GM23338 (cell line): ENCODE data around the gene RNLS. TPM values are rescaled to one million over a fixed set of nuclear protein-coding genes. Genes with fewer than 3 reads are reported as not detected.
A peak's percentile ranks its signal among the peaks of the same experiment; 100 is the strongest.

ENCODE experiments used
- ATAC-seq: fragments of 200-7000 bp; cut with Tn5 transposase; 3 replicates; pipeline ENCODE4 v1.9.1; 2020
- DNase-seq: peaks from one replicate; pipeline ENCODE4 v3.0.0-alpha.2; 2015; ENCODE audit warnings: low spot score
- H2AFZ ChIP-seq: fragments of 200-600 bp; sonication (generic); 2 replicates; pipeline ENCODE4 v1.8.0; 2016; ENCODE audit warnings: antibody characterized with exemption, mild to moderate bottlenecking, moderate library complexity
- H3F3A ChIP-seq: fragments of 200-600 bp; sonication (generic); replicated peaks from 2 replicates; pipeline ENCODE4 v1.8.0; 2017; ENCODE audit warnings: antibody characterized with exemption, mixed run types, low read depth
- H3K27ac ChIP-seq: fragments of 200-600 bp; sonication (generic); 2 replicates; pipeline ENCODE4 v1.6.1; 2016; ENCODE audit warnings: low read depth
- H3K27me3 ChIP-seq: fragments of 200-600 bp; sonication (generic); 2 replicates; pipeline ENCODE4 v1.8.0; 2016; ENCODE audit warnings: mild to moderate bottlenecking, mixed run types, moderate library complexity; ENCODE audit not compliant: insufficient read depth
- H3K36me3 ChIP-seq: fragments of 200-600 bp; sonication (generic); 2 replicates; pipeline ENCODE4 v1.8.0; 2016; ENCODE audit warnings: mild to moderate bottlenecking; ENCODE audit not compliant: insufficient read depth
- H3K4me1 ChIP-seq: fragments of 200-600 bp; sonication (generic); 2 replicates; pipeline ENCODE4 v1.8.0; 2016; ENCODE audit warnings: mild to moderate bottlenecking, moderate library complexity; ENCODE audit not compliant: insufficient read depth
- H3K4me2 ChIP-seq: fragments of 200-600 bp; sonication (generic); 2 replicates; pipeline ENCODE4 v1.7.1; 2017; ENCODE audit warnings: mixed run types
- H3K4me3 ChIP-seq: fragments of 200-600 bp; sonication (generic); 2 replicates; pipeline ENCODE4 v1.6.1; 2016; ENCODE audit warnings: mixed run types
- H3K79me2 ChIP-seq: fragments of 200-600 bp; sonication (generic); replicated peaks from 2 replicates; pipeline ENCODE4 v1.8.0; 2017; ENCODE audit warnings: mild to moderate bottlenecking; ENCODE audit not compliant: insufficient read depth
- H3K9me2 ChIP-seq: fragments of 200-600 bp; sonication (generic); 2 replicates; pipeline ENCODE4 v1.8.0; 2017; ENCODE audit not compliant: insufficient read depth
- H4K20me1 ChIP-seq: fragments of 200-600 bp; sonication (generic); replicated peaks from 2 replicates; pipeline ENCODE4 v1.8.0; 2017; ENCODE audit warnings: mild to moderate bottlenecking; ENCODE audit not compliant: insufficient read depth
- H3K27ac Mint-ChIP-seq: 2 replicates; pipeline ENCODE4 v1.8.0; 2020; ENCODE audit warnings: inconsistent platforms, mild to moderate bottlenecking, moderate library complexity, mixed read lengths
- H3K27me3 Mint-ChIP-seq: 3 replicates; pipeline ENCODE4 v1.8.0; 2022; ENCODE audit warnings: low read depth, mild to moderate bottlenecking, moderate library complexity, mixed read lengths, inconsistent platforms; ENCODE audit not compliant: insufficient read depth, poor library complexity
- H3K36me3 Mint-ChIP-seq: 3 replicates; pipeline ENCODE4 v1.8.0; 2021; ENCODE audit warnings: low read depth, mild to moderate bottlenecking, inconsistent platforms, moderate library complexity, mixed read lengths
- H3K4me1 Mint-ChIP-seq: 3 replicates; pipeline ENCODE4 v1.8.0; 2020; ENCODE audit warnings: mild to moderate bottlenecking, inconsistent platforms, mixed read lengths
- H3K4me3 Mint-ChIP-seq: 3 replicates; pipeline ENCODE4 v1.8.0; 2021; ENCODE audit warnings: moderate library complexity, mild to moderate bottlenecking, inconsistent platforms, mixed read lengths
- H3K9me3 Mint-ChIP-seq: 3 replicates; pipeline ENCODE4 v1.8.0; 2020; ENCODE audit warnings: moderate library complexity, mild to moderate bottlenecking, inconsistent platforms, mixed read lengths
- CREB1 ChIP-seq: fragments of 250-450 bp; sonication (Bioruptor Pico); IDR thresholded peaks from 2 replicates; pipeline ENCODE4 v1.5.0; 2020; ENCODE audit warnings: low read depth, mild to moderate bottlenecking, moderate library complexity
- EZH2 ChIP-seq: fragments of 200-600 bp; sonication (generic); IDR thresholded peaks from one replicate; pipeline ENCODE4 v1.8.0; 2017; ENCODE audit warnings: antibody characterized with exemption, mild to moderate bottlenecking, low read depth; ENCODE audit not compliant: unreplicated experiment
- EZH2phosphoT487 ChIP-seq: fragments of 200-600 bp; sonication (generic); IDR thresholded peaks from one replicate; pipeline ENCODE4 v1.8.1; 2018; ENCODE audit warnings: antibody characterized with exemption; ENCODE audit not compliant: unreplicated experiment
- JUNB ChIP-seq: IDR thresholded peaks from one replicate; pipeline ENCODE4 v1.6.1; 2016; ENCODE audit warnings: antibody characterized with exemption; ENCODE audit not compliant: unreplicated experiment
- NANOG ChIP-seq: IDR thresholded peaks from 2 replicates; pipeline ENCODE4 v1.6.1; 2016; ENCODE audit warnings: antibody characterized with exemption, borderline replicate concordance
- POLR2AphosphoS5 ChIP-seq: IDR thresholded peaks from 2 replicates; pipeline ENCODE4 v1.6.1; 2016; ENCODE audit warnings: antibody characterized with exemption, low read depth
- STAT1 ChIP-seq: IDR thresholded peaks from one replicate; pipeline ENCODE4 v1.6.1; 2016; ENCODE audit warnings: antibody characterized with exemption; ENCODE audit not compliant: unreplicated experiment
- ZNF114 ChIP-seq: fragments of 250-450 bp; sonication (Bioruptor Pico); IDR thresholded peaks from 2 replicates; pipeline ENCODE4 v1.5.0; 2020; ENCODE audit warnings: mild to moderate bottlenecking, moderate library complexity
- ZNF331 ChIP-seq: fragments of 250-450 bp; sonication (Bioruptor Pico); IDR thresholded peaks from 2 replicates; pipeline ENCODE4 v1.5.0; 2020; ENCODE audit warnings: low read depth, mild to moderate bottlenecking, moderate library complexity
- polyA plus RNA-seq: library from polyadenylated mRNA; unstranded; fragments of >200 nt; fragmentation: Nextera tagmentation; extraction: Ambion mirVana; gene quantifications from 2 replicates; pipeline ENCODE4 v1.2.1, GENCODE V29; 2016
- total RNA-seq: library from RNA; depleted of rRNA; stranded (reverse); fragments of >200 nt; shearing (Covaris generic); gene quantifications from 2 replicates; pipeline ENCODE4 v1.2.3, GENCODE V29; 2014
- TF ChIP-seq, protein P1 (sequence below): fragments of 250-450 bp; sonication (Bioruptor Pico); IDR thresholded peaks from 2 replicates; pipeline ENCODE4 v1.5.0; 2020; ENCODE audit warnings: mild to moderate bottlenecking, moderate library complexity
- TF ChIP-seq, protein P2 (sequence below), 2 experiments: fragments of 200-600 bp in 1 of 2; sonication (generic) in 1 of 2; conservative IDR thresholded peaks; 2 replicates each; pipeline versions ENCODE4 v1.5.1 to v1.6.1; 2016 to 2017; ENCODE audit warnings: antibody characterized with exemption in 2 of 2, low read depth in 2 of 2, mild to moderate bottlenecking in 2 of 2, moderate library complexity in 1 of 2
- TF ChIP-seq, protein P3 (sequence below): IDR thresholded peaks from 2 replicates; pipeline ENCODE4 v1.6.1; 2016; ENCODE audit warnings: antibody characterized with exemption
- TF ChIP-seq, protein P4 (sequence below): IDR thresholded peaks from one replicate; pipeline ENCODE4 v1.6.1; 2018; ENCODE audit warnings: antibody characterized with exemption; ENCODE audit not compliant: unreplicated experiment

The RNLS gene
- total and polyA plus RNA-seq, 2 experiments from 2014 or later = 8.8 to 15.2 TPM

DNA sequence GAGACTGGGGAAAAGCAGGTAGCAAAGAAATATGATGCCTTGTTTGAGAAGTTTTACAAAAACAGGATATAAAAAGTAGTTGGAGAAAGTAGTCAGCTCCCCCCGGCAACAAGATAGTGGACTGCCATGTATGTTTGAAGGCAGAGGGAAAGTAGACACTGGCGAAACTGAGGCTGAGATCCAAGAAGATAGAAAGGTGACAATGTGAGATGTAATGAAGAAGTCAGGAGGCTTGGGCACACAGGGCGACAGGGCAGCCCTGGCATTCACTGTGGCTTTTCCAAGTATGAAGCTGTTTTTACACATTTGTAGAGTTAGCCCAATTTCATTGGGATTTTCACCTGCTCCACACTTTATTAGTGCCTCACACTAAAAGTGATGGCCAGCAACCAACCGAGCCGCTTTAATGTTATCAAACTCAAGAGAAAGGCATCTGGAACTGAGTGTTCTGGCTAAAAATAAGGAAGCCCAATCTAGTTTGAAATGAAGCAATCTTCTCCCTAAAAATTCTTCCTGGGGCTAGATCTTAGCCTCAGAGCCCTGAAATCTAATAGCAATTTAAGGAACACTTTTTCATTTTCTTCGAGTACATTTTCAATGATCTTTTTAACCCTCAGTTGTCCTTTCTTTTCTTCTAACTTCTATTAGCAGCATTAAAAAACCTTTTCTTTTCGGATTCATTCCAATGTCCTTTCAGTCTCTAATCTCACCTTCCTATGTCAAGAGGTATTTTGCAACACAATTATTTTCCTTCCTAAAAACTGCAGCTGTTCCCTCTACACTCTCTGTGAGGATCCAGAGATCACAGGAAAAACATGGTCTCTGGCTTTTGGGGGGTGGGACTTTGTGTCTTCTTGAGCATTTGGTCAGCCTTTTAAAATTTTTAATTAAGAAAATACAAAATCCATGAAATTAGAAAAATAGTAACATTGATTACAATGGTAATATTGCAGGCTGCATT, 108.0 kb downstream of the RNLS start:
- DNase-seq (peak; percentile 13), ATAC-seq (peak; percentile 64)
- H3K27me3 Mint-ChIP-seq = peaks cover 2% of the 10 kb centered on the region
- H3K4me3 ChIP-seq = no peak overlapping the region
- H3K9me3 Mint-ChIP-seq = peaks cover 10% of the 10 kb centered on the region; the same call in 2 of the 3 replicates
- no peaks in the 10 kb centered on the region for H3K36me3 ChIP-seq
- no peak overlapping the region for H3K27ac ChIP-seq
- no peak for TF ChIP-seq ZNF331
- no peak for TF ChIP-seq CREB1 (CRISPR knock-in tag)
- no peak for TF ChIP-seq POLR2AphosphoS5
- no peak for TF ChIP-seq NANOG
- TF ChIP-seq, protein P1, sequence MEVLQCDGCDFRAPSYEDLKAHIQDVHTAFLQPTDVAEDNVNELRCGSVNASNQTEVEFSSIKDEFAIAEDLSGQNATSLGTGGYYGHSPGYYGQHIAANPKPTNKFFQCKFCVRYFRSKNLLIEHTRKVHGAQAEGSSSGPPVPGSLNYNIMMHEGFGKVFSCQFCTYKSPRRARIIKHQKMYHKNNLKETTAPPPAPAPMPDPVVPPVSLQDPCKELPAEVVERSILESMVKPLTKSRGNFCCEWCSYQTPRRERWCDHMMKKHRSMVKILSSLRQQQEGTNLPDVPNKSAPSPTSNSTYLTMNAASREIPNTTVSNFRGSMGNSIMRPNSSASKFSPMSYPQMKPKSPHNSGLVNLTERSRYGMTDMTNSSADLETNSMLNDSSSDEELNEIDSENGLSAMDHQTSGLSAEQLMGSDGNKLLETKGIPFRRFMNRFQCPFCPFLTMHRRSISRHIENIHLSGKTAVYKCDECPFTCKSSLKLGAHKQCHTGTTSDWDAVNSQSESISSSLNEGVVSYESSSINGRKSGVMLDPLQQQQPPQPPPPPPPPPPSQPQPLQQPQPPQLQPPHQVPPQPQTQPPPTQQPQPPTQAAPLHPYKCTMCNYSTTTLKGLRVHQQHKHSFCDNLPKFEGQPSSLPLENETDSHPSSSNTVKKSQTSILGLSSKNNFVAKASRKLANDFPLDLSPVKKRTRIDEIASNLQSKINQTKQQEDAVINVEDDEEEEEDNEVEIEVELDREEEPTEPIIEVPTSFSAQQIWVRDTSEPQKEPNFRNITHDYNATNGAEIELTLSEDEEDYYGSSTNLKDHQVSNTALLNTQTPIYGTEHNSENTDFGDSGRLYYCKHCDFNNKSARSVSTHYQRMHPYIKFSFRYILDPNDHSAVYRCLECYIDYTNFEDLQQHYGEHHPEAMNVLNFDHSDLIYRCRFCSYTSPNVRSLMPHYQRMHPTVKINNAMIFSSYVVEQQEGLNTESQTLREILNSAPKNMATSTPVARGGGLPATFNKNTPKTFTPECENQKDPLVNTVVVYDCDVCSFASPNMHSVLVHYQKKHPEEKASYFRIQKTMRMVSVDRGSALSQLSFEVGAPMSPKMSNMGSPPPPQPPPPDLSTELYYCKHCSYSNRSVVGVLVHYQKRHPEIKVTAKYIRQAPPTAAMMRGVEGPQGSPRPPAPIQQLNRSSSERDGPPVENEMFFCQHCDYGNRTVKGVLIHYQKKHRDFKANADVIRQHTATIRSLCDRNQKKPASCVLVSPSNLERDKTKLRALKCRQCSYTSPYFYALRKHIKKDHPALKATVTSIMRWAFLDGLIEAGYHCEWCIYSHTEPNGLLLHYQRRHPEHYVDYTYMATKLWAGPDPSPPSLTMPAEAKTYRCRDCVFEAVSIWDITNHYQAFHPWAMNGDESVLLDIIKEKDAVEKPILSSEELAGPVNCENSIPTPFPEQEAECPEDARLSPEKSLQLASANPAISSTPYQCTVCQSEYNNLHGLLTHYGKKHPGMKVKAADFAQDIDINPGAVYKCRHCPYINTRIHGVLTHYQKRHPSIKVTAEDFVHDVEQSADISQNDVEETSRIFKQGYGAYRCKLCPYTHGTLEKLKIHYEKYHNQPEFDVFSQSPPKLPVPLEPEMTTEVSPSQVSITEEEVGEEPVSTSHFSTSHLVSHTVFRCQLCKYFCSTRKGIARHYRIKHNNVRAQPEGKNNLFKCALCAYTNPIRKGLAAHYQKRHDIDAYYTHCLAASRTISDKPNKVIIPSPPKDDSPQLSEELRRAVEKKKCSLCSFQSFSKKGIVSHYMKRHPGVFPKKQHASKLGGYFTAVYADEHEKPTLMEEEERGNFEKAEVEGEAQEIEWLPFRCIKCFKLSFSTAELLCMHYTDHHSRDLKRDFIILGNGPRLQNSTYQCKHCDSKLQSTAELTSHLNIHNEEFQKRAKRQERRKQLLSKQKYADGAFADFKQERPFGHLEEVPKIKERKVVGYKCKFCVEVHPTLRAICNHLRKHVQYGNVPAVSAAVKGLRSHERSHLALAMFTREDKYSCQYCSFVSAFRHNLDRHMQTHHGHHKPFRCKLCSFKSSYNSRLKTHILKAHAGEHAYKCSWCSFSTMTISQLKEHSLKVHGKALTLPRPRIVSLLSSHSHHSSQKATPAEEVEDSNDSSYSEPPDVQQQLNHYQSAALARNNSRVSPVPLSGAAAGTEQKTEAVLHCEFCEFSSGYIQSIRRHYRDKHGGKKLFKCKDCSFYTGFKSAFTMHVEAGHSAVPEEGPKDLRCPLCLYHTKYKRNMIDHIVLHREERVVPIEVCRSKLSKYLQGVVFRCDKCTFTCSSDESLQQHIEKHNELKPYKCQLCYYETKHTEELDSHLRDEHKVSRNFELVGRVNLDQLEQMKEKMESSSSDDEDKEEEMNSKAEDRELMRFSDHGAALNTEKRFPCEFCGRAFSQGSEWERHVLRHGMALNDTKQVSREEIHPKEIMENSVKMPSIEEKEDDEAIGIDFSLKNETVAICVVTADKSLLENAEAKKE (CRISPR knock-in tag) = no peak
- no peak for TF ChIP-seq STAT1
- TF ChIP-seq EZH2phosphoT487 = no peak
- no peak for TF ChIP-seq EZH2
- TF ChIP-seq, protein P2, sequence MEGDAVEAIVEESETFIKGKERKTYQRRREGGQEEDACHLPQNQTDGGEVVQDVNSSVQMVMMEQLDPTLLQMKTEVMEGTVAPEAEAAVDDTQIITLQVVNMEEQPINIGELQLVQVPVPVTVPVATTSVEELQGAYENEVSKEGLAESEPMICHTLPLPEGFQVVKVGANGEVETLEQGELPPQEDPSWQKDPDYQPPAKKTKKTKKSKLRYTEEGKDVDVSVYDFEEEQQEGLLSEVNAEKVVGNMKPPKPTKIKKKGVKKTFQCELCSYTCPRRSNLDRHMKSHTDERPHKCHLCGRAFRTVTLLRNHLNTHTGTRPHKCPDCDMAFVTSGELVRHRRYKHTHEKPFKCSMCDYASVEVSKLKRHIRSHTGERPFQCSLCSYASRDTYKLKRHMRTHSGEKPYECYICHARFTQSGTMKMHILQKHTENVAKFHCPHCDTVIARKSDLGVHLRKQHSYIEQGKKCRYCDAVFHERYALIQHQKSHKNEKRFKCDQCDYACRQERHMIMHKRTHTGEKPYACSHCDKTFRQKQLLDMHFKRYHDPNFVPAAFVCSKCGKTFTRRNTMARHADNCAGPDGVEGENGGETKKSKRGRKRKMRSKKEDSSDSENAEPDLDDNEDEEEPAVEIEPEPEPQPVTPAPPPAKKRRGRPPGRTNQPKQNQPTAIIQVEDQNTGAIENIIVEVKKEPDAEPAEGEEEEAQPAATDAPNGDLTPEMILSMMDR (conservative IDR thresholded peaks at IDR 0.05; ENCODE audit: low read depth in 2 of 2) = no peak
- TF ChIP-seq, protein P3, sequence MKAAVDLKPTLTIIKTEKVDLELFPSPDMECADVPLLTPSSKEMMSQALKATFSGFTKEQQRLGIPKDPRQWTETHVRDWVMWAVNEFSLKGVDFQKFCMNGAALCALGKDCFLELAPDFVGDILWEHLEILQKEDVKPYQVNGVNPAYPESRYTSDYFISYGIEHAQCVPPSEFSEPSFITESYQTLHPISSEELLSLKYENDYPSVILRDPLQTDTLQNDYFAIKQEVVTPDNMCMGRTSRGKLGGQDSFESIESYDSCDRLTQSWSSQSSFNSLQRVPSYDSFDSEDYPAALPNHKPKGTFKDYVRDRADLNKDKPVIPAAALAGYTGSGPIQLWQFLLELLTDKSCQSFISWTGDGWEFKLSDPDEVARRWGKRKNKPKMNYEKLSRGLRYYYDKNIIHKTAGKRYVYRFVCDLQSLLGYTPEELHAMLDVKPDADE = no peak
- TF ChIP-seq, protein P4, sequence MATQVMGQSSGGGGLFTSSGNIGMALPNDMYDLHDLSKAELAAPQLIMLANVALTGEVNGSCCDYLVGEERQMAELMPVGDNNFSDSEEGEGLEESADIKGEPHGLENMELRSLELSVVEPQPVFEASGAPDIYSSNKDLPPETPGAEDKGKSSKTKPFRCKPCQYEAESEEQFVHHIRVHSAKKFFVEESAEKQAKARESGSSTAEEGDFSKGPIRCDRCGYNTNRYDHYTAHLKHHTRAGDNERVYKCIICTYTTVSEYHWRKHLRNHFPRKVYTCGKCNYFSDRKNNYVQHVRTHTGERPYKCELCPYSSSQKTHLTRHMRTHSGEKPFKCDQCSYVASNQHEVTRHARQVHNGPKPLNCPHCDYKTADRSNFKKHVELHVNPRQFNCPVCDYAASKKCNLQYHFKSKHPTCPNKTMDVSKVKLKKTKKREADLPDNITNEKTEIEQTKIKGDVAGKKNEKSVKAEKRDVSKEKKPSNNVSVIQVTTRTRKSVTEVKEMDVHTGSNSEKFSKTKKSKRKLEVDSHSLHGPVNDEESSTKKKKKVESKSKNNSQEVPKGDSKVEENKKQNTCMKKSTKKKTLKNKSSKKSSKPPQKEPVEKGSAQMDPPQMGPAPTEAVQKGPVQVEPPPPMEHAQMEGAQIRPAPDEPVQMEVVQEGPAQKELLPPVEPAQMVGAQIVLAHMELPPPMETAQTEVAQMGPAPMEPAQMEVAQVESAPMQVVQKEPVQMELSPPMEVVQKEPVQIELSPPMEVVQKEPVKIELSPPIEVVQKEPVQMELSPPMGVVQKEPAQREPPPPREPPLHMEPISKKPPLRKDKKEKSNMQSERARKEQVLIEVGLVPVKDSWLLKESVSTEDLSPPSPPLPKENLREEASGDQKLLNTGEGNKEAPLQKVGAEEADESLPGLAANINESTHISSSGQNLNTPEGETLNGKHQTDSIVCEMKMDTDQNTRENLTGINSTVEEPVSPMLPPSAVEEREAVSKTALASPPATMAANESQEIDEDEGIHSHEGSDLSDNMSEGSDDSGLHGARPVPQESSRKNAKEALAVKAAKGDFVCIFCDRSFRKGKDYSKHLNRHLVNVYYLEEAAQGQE = no peak
- no peak for TF ChIP-seq JUNB
- no peak for TF ChIP-seq ZNF114 (CRISPR knock-in tag)
- H3F3A ChIP-seq = no peaks in the 10 kb centered on the region
- H4K20me1 ChIP-seq = no peaks in the 10 kb centered on the region
- H3K4me3 Mint-ChIP-seq = no peak overlapping the region
- H3K4me2 ChIP-seq = peak overlapping the region; percentile 27
- H2AFZ ChIP-seq = no peak overlapping the region
- H3K4me1 ChIP-seq = peaks cover 21% of the 10 kb centered on the region
- H3K9me2 ChIP-seq = no peaks in the 10 kb centered on the region
- peaks cover 9% of the 10 kb centered on the region; the same call in 2 of the 3 replicates for H3K36me3 Mint-ChIP-seq
- H3K4me1 Mint-ChIP-seq = peaks cover 21% of the 10 kb centered on the region
- H3K27me3 ChIP-seq = no peaks in the 10 kb centered on the region
- no peaks in the 10 kb centered on the region for H3K79me2 ChIP-seq
- 0 out of 2 replicates have a peak overlapping the region, but pooled peaks have one; percentile 50 for H3K27ac Mint-ChIP-seq
